CD4-positive, alpha-beta memory T cell (primary cell): ENCODE results near the gene NDUFS1. TPM values are rescaled to one million over a fixed set of nuclear protein-coding genes. Genes with fewer than 3 reads are reported as not detected.
"Not testable (repeated sequence)": the region's sequence is repeated elsewhere in the genome, so short reads cannot be mapped to it uniquely, and the experiment has no call there.

Experiments used
- CTCF ChIA-PET: fragments of 350-600 bp; sonication (Branson Sonifier 250); formaldehyde crosslinking; loops from one replicate; lab custom pipeline; 2021; ENCODE audit warnings: inconsistent platforms; ENCODE audit not compliant: partially characterized antibody; lab: Charles Lee
- POLR2A ChIA-PET: fragments of 350-600 bp; sonication (Branson Sonifier 250); formaldehyde crosslinking; loops from one replicate; lab custom pipeline; 2021; ENCODE audit not compliant: partially characterized antibody; lab: Charles Lee
- DNase-seq, 5 donors: peaks; one replicate each; pipeline versions ENCODE4 v3.0.0 to v3.0.0-alpha.2; 2020 to 2022; ENCODE audit warnings: mixed read lengths in 1 of 5
- H3K27ac ChIP-seq: one replicate; pipeline ENCODE4 v1.7.0; 2013; ENCODE audit warnings: low read depth, low read length
- H3K27me3 ChIP-seq: 2 replicates; pipeline ENCODE4 v1.7.0; 2013; ENCODE audit warnings: mild to moderate bottlenecking, low read length, moderate library complexity; ENCODE audit not compliant: insufficient read depth
- H3K36me3 ChIP-seq: 2 replicates; pipeline ENCODE4 v1.7.0; 2013; ENCODE audit warnings: mild to moderate bottlenecking, low read length, moderate library complexity; ENCODE audit not compliant: insufficient read depth
- H3K4me1 ChIP-seq: 2 replicates; pipeline ENCODE4 v1.7.0; 2013; ENCODE audit warnings: mild to moderate bottlenecking, low read length, moderate library complexity; ENCODE audit not compliant: insufficient read depth
- H3K4me3 ChIP-seq, 2 donors: one replicate each; pipeline ENCODE4 v1.7.0; 2013; ENCODE audit warnings: low read length in 2 of 2, mild to moderate bottlenecking in 1 of 2
- H3K9me3 ChIP-seq, 2 donors: one replicate each; pipeline ENCODE4 v1.7.0; 2013; ENCODE audit warnings: low read length in 2 of 2, control low read depth in 1 of 2; ENCODE audit not compliant: control insufficient read depth in 1 of 2
- H3K27ac Mint-ChIP-seq, 7 donors: one replicate each; pipeline ENCODE4 v1.8.0; 2020 to 2021; ENCODE audit warnings: mixed read lengths in 7 of 7, mild to moderate bottlenecking in 6 of 7, inconsistent platforms in 3 of 7, moderate library complexity in 3 of 7
- H3K27me3 Mint-ChIP-seq, 2 donors: one replicate each; pipeline ENCODE4 v1.8.0; 2020 to 2021; ENCODE audit warnings: mixed read lengths in 2 of 2
- H3K36me3 Mint-ChIP-seq, 2 donors: one replicate each; pipeline ENCODE4 v1.8.0; 2020 to 2021; ENCODE audit warnings: mixed read lengths in 2 of 2, inconsistent platforms in 1 of 2, mild to moderate bottlenecking in 1 of 2
- H3K4me1 Mint-ChIP-seq, 4 donors: one replicate each; pipeline ENCODE4 v1.8.0; 2020 to 2021; ENCODE audit warnings: mixed read lengths in 4 of 4, mild to moderate bottlenecking in 1 of 4
- H3K4me3 Mint-ChIP-seq, 8 donors: one replicate each; pipeline ENCODE4 v1.8.0; 2020 to 2021; ENCODE audit warnings: mixed read lengths in 8 of 8, mild to moderate bottlenecking in 7 of 8, moderate library complexity in 6 of 8, inconsistent platforms in 3 of 8
- H3K9me3 Mint-ChIP-seq, 8 donors: one replicate each; pipeline ENCODE4 v1.8.0; 2020 to 2021; ENCODE audit warnings: mixed read lengths in 8 of 8, mild to moderate bottlenecking in 5 of 8, inconsistent platforms in 3 of 8, moderate library complexity in 1 of 8
- intact Hi-C: fragments of 100-400 bp; cut with micrococcal nuclease; formaldehyde crosslinking; loops from one replicate; pipeline ENCODE4 v1.15.1; 2023
- polyA plus RNA-seq, 2 donors: library from polyadenylated mRNA; unstranded; fragments of 300-500 nt; fragmentation: Illumina TruSeq; gene quantifications; one replicate each; pipeline ENCODE4 v1.2.3, GENCODE V29; 2021
- total RNA-seq, 2 experiments: library from RNA; stranded (reverse); gene quantifications; one replicate each; pipeline ENCODE4 v1.2.3, GENCODE V29; 2021

NDUFS1 gene
- total and polyA plus RNA-seq, 4 experiments from 2014 or later: 32.1 to 57.6 (median 52.8) TPM

DNA sequence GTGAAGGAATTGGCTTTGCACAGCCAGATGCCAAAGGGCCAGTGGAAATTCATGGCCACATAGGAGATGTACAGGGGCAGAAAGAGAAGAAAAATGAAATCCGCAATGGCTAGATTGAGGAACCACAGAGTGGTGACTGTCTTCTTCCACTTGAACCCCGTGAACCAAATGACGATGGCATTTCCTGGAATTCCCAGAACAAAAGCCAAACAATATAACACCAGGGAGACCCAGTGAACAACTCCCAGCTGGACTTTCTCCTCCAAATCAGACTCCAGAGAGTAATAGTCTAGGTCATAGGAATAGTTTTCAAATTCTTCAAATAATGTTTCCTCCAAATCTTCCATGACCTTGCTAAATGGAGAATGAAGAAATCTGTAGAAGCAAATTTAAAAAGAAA lies 17.7 kb upstream of the NDUFS1 start:
- no peaks in the 10 kb centered on the region for H3K4me1 Mint-ChIP-seq
- CTCF ChIA-PET: no interaction called here
- H3K27ac Mint-ChIP-seq: no peak overlapping the region

DNA sequence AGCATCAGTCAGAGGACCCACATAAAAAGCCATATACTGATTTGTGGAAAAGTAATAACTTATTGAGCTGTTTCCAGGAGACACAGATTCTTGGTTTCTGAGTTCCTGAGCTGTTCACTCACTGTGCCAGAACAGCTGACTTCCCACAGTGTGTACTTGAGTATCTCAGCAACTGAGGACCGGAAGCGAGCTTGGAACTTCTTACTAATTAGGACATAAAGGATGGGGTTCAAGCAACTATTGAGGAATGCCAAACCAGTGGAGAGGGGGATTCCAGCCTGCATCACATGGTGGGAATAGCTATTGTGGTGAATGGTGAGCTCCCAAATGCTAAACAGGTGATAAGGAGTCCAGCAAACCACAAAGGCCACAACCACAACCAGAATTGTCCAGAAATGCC lies 16.9 kb upstream of the NDUFS1 start:
- no peaks in the 10 kb centered on the region for H3K9me3 Mint-ChIP-seq
- H3K36me3 Mint-ChIP-seq: no peaks in the 10 kb centered on the region
- H3K36me3 ChIP-seq: no peaks in the 10 kb centered on the region
- H3K4me3 Mint-ChIP-seq: no peak overlapping the region
- H3K27ac ChIP-seq: no peak overlapping the region
- no peaks in the 10 kb centered on the region for H3K4me1 Mint-ChIP-seq
- H3K27me3 Mint-ChIP-seq: peaks cover 5 to 6% of the 10 kb centered on the region in 2 donors
- no peaks in the 10 kb centered on the region for H3K4me1 ChIP-seq
- no peaks in the 10 kb centered on the region for H3K27me3 ChIP-seq
- no peak overlapping the region for H3K4me3 ChIP-seq
- DNase-seq: no peak
- H3K9me3 ChIP-seq: no peaks in the 10 kb centered on the region
- POLR2A ChIA-PET: no interaction called here
- CTCF ChIA-PET: interaction anchor here (1.0 kb wide), 1 partner anchor 12 kb away, joined by 3 read pairs; no protein-coding TSS in a partner anchor
- intact Hi-C loops: no loop called here
- H3K27ac Mint-ChIP-seq: no peak overlapping the region

More for the DNA sequence above, 17.7 kb upstream of the NDUFS1 start:
- DNase-seq: no peak
- Histone ChIP-seq H3K4me1 (no peaks in the 10 kb centered on the region), H3K36me3 (no peaks in the 10 kb centered on the region), H3K4me3 (no peak overlapping the region), H3K27ac (no peak overlapping the region), H3K27me3 (no peaks in the 10 kb centered on the region), H3K9me3 (no peaks in the 10 kb centered on the region)
- POLR2A ChIA-PET: no interaction called here
- Mint-ChIP-seq H3K36me3 (no peaks in the 10 kb centered on the region), H3K27me3 (peaks cover 5 to 6% of the 10 kb centered on the region in 2 donors), H3K9me3 (no peaks in the 10 kb centered on the region), H3K4me3 (no peak overlapping the region)
- intact Hi-C loops: no loop called here

DNA sequence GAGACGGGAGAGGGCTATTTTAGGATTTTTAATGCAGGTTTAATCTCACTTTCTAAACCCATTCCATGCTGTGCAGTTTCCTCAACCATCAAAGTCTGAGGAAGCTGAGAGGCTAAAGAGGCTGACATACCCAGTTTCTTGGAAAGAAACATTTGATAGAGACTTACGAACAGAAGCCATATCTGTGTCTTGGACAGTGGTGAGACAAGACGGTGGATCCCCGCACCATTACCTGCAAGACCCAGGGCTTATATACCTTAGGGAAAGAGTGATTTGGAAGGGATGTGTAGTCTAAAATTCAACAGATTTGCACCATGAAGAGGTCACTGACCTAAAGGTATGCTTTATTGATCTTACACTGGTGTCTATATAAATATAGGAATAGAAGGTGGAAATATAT lies 13.9 kb upstream of the NDUFS1 start:
- no peak overlapping the region for H3K27ac ChIP-seq
- no peaks in the 10 kb centered on the region for H3K27me3 ChIP-seq
- intact Hi-C loops: no loop called here
- no peaks in the 10 kb centered on the region for H3K9me3 ChIP-seq
- CTCF ChIA-PET: no interaction called here
- DNase-seq: no peak
- Mint-ChIP-seq H3K4me3 (no peak overlapping the region), H3K27ac (no peak overlapping the region), H3K4me1 (no peaks in the 10 kb centered on the region), H3K27me3 (peaks cover 3 to 4% of the 10 kb centered on the region in 2 donors), H3K9me3 (peaks cover 0 to 3% (median 0%) of the 10 kb centered on the region in 8 donors), H3K36me3 (peaks cover 5 to 13% of the 10 kb centered on the region in 2 donors)
- POLR2A ChIA-PET: no interaction called here
- H3K36me3 ChIP-seq: no peaks in the 10 kb centered on the region
- H3K4me1 ChIP-seq: no peaks in the 10 kb centered on the region
- no peak overlapping the region for H3K4me3 ChIP-seq

DNA sequence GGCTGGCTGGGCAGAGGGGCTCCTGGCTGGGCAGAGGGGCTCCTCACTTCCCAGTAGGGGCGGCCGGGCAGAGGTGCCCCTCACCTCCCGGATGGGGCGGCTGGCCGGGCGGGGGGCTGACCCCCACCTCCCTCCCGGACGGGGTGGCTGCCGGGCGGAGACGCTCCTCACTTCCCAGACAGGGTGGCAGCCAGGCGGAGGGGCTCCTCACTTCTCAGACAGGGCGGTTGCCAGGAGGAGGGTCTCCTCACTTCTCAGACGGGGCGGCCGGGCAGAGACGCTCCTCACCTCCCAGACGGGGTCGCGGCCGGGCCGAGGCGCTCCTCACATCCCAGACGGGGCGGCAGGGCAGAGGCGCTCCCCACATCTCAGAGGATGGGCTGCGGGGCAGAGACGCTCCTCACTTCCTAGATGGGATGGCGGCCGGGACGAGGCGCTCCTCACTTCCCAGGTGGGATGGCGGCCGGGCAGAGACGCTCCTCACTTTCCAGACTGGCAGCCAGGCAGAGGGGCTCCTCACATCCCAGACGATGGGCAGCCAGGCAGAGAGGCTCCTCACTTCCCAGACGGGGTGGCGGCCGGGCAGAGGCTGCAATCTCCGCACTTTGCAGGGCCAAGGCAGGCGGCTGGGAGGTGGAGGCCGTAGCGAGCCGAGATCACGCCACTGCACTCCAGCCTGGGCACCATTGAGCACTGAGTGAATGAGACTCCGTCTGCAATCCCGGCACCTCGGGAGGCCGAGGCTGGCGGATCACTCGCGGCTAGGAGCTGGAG lies 12.6 kb upstream of the NDUFS1 start:
- H3K27me3 Mint-ChIP-seq, H3K36me3 ChIP-seq, H3K4me1 ChIP-seq, intact Hi-C loops, H3K4me3 Mint-ChIP-seq, CTCF ChIA-PET, H3K27ac ChIP-seq, H3K4me1 Mint-ChIP-seq, H3K4me3 ChIP-seq, DNase-seq, H3K27me3 ChIP-seq, H3K27ac Mint-ChIP-seq, H3K9me3 ChIP-seq, H3K9me3 Mint-ChIP-seq, POLR2A ChIA-PET: not testable (repeated sequence)
- peaks cover 9 to 21% of the 10 kb centered on the region in 2 donors for H3K36me3 Mint-ChIP-seq

DNA sequence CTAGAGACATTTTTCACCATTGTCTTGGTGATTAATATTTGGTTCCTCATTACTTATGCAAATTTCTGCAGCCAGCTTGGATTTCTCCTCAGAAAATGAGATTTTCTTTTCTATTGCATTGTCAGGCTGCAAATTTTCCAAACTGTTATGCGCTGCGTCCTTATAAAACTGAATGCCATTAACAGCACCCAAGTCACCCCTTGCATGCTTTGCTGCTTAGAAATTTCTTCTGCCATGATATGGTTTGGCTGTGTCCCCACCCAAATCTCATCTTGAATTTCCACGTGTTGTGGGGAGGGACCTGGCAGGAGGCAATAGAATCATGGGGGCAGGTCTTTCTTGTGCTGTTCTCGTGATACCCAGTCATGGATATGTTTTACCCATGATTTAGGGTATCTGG lies 9.0 kb upstream of the NDUFS1 start:
- intact Hi-C loops: loop anchor here (10.0 kb wide), 1 partner anchor 277 kb away; the partner anchor contains the start of gene ADAM23
- H3K9me3 Mint-ChIP-seq, H3K27ac Mint-ChIP-seq, H3K27ac ChIP-seq, H3K4me3 ChIP-seq, H3K27me3 ChIP-seq, DNase-seq, H3K4me3 Mint-ChIP-seq, H3K9me3 ChIP-seq, H3K4me1 ChIP-seq, CTCF ChIA-PET, H3K27me3 Mint-ChIP-seq, POLR2A ChIA-PET, H3K36me3 ChIP-seq, H3K4me1 Mint-ChIP-seq: not testable (repeated sequence)
- H3K36me3 Mint-ChIP-seq: peaks cover 20 to 33% of the 10 kb centered on the region in 2 donors

DNA sequence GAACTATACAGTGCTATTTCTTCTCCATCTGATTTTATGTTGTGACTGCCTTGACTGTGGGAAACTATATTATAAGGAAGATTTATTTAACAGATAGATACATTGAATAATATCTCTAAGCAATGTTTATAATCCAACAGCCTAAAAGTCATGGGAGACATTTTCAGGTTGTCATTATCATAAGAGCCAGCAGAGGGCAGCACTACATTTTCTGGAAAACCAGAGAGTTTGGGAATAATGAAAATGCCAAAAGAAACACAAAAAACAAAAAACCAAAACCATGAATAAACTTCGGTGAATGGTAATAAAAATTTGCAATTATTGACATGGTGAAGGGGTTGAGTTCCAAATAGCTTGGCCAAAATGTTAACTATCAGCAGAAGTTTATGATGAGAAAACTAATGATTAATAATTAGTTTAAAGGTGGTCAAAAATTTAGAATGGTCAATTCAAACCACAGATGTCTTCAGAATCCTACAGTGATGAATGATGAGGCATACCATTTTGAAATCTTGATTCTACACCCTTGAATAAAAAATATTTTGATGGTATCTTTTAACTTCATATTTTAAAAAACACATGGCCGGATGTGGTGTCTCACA lies 5.1 kb upstream of the NDUFS1 start:
- Mint-ChIP-seq H3K27me3 (no peaks in the 10 kb centered on the region), H3K4me1 (peaks cover 24 to 42% (median 35%) of the 10 kb centered on the region in 4 donors), H3K36me3 (peaks cover 41 to 52% of the 10 kb centered on the region in 2 donors), H3K4me3 (no peak overlapping the region), H3K9me3 (peaks cover 0 to 2% (median 0%) of the 10 kb centered on the region in 8 donors), H3K27ac (peak overlapping the region in 1 of 7 donors; percentile 28)
- POLR2A ChIA-PET: no interaction called here
- no peak overlapping the region for H3K4me3 ChIP-seq
- peaks cover 15% of the 10 kb centered on the region for H3K36me3 ChIP-seq
- CTCF ChIA-PET: interaction anchor here (0.7 to 2.4 kb wide), 9 partner anchors 11 to 395 kb away, joined by 3 to 19 read pairs (median 4); no protein-coding TSS in a partner anchor
- H3K27me3 ChIP-seq: no peaks in the 10 kb centered on the region
- H3K9me3 ChIP-seq: no peaks in the 10 kb centered on the region
- intact Hi-C loops: loop anchor here (2.0 to 10.0 kb wide), 4 partner anchors 280 to 1313 kb away; partner anchors contain the start of gene ADAM23
- peaks cover 21% of the 10 kb centered on the region for H3K4me1 ChIP-seq
- peak in 4 of 5 donors; percentile 22 to 32 (median 26) for DNase-seq
- no peak overlapping the region for H3K27ac ChIP-seq

DNA sequence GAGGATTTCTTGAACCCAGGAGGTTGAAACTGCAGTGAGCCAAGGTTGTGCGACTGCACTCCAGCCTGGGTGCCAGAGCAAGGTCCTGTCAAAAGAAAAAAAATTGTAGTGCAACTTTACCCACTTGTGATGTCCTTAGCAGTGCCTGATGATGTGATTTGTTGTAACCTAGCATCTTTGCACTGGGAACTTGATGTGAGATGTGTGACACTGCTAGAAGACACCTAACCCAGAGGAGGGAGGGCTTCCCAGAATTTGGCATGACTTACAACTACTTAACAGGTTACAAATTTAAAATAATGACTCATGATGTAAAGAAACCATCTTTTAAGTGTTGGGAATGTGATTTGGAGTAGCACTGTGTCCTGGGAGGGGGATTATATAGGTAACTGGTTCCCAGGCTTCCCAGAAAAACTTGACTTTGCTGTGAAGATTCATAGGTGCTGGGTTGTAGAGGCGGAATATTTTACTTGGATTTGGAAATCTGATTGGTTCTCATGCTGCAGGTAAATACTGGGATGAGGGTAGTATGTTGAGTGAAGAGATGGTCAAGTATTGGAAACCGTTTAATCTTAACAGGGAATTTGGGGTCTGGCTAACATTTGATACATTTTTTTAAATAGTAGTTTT lies 4.1 kb upstream of the NDUFS1 start:
- no peak overlapping the region for H3K27ac ChIP-seq
- peaks cover 15% of the 10 kb centered on the region for H3K36me3 ChIP-seq
- Mint-ChIP-seq H3K27ac (peak overlapping the region in 4 of 7 donors; percentile 2 to 98 (median 42)), H3K9me3 (peaks cover 0 to 2% (median 0%) of the 10 kb centered on the region in 8 donors), H3K27me3 (no peaks in the 10 kb centered on the region), H3K36me3 (peaks cover 37 to 61% of the 10 kb centered on the region in 2 donors), H3K4me3 (no peak overlapping the region), H3K4me1 (peaks cover 25 to 52% (median 42%) of the 10 kb centered on the region in 4 donors)
- intact Hi-C loops: loop anchor here (5.0 to 10.0 kb wide), 3 partner anchors 281 to 1314 kb away; partner anchors contain the start of gene ADAM23
- H3K27me3 ChIP-seq: no peaks in the 10 kb centered on the region
- CTCF ChIA-PET: interaction anchor here (1.2 to 2.4 kb wide), 2 partner anchors 71 to 396 kb away, joined by 3 to 19 read pairs; no protein-coding TSS in a partner anchor
- H3K9me3 ChIP-seq: no peaks in the 10 kb centered on the region
- H3K4me3 ChIP-seq: no peak overlapping the region
- POLR2A ChIA-PET: no interaction called here
- DNase-seq: no peak
- H3K4me1 ChIP-seq: peaks cover 25% of the 10 kb centered on the region
